ENCODE data around the gene RHEX. TPM values are rescaled to one million over a fixed set of nuclear protein-coding genes. Genes with fewer than 3 reads are reported as not detected.

Gene RHEX
- total RNA-seq, 1 donor from 2014 or later: 1.2 TPM

GRCh38 chr1:206080026-206080820 lies 27.2 kb downstream of the RHEX start:
- DNase-seq (ENCODE audit: low spot score) (no peak), ATAC-seq (no peak)
- intact Hi-C loops (cut with DNase I): no loop called here

DNA sequence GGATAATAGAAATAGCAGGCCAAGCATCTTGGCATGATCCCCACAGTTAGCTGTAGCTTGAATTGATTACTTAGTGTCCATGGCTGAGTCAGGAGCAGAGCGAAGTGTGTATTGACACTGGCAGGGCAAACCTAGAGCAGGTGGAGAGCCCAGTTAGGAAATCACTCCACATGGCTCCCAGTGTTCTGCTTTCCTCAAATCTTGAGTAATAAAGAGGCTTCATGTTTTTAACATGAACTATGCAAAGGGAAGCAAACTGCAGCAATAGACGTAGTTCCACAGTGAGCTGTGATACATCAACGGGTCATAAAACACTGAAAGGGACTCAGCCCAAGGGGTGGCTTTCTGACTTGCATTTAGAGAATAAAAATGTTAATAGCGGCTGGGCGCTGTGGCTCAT lies 28.9 kb downstream of the RHEX start:
- ATAC-seq (no peak), DNase-seq (ENCODE audit: low spot score) (no peak)
- intact Hi-C loops (cut with DNase I): no loop called here

DNA sequence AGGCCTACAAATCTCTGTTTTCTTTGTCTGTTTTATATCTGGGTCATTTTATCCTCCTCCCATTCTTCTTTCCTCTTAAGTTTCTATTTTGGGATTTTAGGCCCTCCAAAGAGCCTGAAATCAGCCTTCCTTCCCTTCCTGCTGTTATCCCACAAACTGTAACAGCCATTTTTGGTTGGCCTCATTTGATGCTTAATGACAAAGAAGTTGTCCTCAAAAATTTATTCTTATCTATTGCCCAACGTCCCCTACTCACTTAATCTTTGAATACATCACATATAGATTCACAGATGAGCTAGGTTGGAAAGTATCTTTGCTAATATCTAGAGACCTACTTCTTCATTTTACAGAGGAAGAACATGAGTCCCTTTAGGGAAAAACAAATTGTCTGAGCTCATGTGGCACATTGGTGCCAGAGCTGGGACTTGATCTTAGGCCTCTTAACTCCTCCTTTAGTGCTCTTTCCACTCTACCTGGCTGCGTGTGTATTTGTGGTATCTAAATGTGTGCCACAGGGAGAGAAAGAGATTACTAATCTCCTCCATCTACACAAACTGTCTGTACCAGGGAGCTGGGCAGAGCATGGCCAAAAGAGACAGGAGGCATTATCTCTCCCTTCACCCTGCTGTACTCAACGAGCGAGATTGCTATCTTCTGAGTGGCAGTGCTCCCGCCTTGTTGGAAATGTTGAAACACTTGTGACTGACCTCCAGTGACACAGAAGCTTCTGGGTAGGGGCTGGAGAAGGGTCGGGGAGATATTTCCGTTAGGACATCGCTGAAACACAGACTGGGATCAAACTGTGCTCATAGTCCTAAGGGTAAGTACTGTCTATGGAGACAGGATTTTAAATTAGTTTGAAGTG lies 30.1 kb downstream of the RHEX start:
- DNase-seq (ENCODE audit: low spot score) (no peak), ATAC-seq (no peak)
- intact Hi-C loops (cut with DNase I): no loop called here

- ATAC-seq (no peak), DNase-seq (ENCODE audit: low spot score) (no peak)
- intact Hi-C loops (cut with DNase I): no loop called here
These were observed 30.8 kb downstream of the RHEX start for GRCh38 chr1:206083750-206084149.

- no peak for DNase-seq (ENCODE audit: low spot score)
- intact Hi-C loops (cut with DNase I): no loop called here
- no peak for ATAC-seq
These were observed 34.1 kb downstream of the RHEX start for GRCh38 chr1:206087091-206087490.

DNA sequence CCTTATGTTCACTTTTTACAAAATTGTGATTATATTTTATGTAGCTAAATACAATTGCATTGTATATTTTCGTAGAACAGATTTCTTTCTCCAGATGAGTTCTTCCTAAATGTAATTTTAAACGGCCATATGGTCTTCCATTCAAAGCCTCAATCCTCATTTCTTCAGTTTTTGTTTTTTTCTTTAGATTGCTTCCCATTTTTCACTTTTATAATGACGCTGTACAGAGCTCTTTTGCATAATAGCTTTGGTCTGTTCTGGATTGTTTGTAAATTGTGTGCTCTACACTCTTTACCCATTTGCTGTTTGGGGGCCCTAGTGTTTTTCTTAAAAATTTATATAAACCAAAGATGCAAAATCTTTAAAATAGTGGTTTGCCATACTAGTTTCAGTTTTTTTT lies 36.4 kb downstream of the RHEX start:
- intact Hi-C loops (cut with DNase I): no loop called here
- ATAC-seq (no peak), DNase-seq (ENCODE audit: low spot score) (no peak)

DNA sequence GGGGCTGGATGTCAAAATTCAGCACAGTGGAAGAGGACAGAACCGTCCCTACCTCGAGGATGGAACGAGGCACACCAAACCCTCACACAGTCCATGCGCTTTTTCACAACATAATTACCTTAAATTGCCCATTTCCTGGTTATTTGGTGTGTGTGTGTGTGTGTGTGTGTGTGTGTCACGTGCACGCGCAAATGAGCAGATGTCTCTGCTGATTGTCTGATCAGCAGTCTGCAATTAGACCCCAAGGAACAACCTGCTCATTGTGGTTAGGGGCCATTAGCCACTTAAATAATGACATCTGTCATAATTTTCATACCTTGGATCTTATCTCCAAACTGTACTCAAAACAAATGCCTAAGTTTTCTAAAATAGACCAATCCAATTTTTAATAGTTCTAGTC lies 41.1 kb downstream of the RHEX start:
- ATAC-seq (no peak), DNase-seq (ENCODE audit: low spot score) (no peak)
- intact Hi-C loops (cut with DNase I): no loop called here

DNA sequence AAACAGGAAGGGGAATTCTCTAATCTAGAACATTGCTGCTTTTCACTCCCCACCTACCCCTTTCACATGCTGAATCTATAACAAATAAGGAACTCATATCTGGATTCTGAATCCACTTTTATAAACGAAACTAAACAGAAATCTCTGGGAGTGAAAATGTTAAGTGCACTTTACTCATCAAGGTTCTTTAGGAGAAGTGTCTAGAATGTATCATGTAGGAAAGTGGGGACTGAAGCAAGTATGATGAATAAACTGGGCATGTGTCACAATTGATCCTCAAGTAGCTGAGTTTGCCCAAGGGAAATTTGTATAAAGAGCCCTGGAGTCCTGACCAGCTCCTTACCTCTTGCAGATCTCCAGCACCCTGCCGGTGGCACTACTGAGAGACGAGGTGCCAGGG lies 44.4 kb downstream of the RHEX start:
- intact Hi-C loops (cut with DNase I): no loop called here

DNA sequence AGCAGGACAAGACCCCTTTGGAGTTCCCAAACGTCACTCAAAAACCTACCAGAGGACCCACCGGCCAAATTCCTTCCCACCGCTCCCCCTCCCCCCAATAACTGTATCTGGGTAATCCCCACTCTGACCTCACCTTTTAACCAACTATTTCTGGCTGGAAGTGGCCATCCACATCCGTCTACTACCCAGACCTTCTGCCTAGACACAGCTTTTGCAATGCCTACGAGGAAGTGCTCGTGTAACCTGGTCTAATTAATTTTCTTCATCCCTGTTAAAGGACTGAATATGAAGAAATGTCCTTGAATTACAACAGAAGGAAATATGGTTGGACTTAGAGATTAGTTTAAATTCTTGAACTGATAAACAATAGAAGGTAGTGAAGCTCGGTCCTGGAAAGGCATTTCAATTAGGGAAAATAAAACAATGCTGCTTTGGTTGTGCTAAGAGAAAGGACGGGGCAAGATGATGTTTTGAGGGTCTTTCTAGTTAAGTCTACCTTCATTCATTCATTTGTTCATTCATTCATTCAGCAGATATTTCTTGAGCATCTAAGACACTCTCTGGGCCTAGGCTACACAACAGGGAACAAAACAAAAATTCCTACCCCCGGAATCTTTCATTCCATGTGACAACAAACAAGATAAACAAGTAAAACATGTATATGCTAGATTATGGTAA lies 45.4 kb downstream of the RHEX start:
- intact Hi-C loops (cut with DNase I): no loop called here
- DNase-seq (ENCODE audit: low spot score): no peak
- no peak for ATAC-seq

More for the DNA sequence above, 44.4 kb downstream of the RHEX start:
- ATAC-seq (no peak), DNase-seq (ENCODE audit: low spot score) (no peak)

DNA sequence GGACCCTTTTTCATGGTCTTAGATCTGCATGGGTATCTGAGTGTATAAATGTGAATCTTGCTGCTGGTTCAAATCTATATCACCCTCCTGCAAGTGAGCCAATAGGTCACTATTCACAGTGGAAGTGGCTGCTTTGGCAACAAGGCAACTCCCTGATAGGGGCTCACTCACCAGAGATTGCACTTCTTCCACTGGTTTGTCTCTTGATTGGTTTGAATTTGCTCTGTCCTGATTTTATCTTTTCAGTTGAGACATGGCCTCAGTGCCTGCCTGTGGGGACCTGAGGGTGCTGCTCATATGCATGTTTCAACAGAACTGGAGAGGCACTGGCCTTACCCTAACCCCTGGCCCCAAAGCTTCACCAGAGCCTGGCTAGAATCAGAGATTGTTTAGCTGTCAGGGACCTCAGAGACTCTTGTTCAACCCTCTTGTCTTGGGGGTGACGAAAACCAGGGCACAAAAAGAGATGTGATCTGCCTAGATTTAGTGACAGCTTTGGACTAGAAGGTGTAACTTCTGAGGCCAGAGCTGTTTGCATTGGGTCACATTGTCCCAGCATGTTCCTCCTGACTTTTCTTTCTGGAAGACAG lies 47.3 kb downstream of the RHEX start:
- ATAC-seq: no peak
- DNase-seq (ENCODE audit: low spot score): no peak
- intact Hi-C loops (cut with DNase I): loop anchor here (2.0 to 10.0 kb wide), 2 partner anchors 118 to 306 kb away; no protein-coding TSS in a partner anchor

- intact Hi-C loops (cut with DNase I): loop anchor here (2.0 to 10.0 kb wide), 2 partner anchors 119 to 307 kb away; no protein-coding TSS in a partner anchor
- ATAC-seq: no peak
- no peak for DNase-seq (ENCODE audit: low spot score)
These were observed 48.5 kb downstream of the RHEX start for GRCh38 chr1:206101351-206102045.

GRCh38 chr1:206102292-206102936 lies 49.4 kb downstream of the RHEX start:
- no peak for DNase-seq (ENCODE audit: low spot score)
- intact Hi-C loops (cut with DNase I): loop anchor here (10.0 kb wide), 1 partner anchor 308 kb away; no protein-coding TSS in a partner anchor
- no peak for ATAC-seq

DNA sequence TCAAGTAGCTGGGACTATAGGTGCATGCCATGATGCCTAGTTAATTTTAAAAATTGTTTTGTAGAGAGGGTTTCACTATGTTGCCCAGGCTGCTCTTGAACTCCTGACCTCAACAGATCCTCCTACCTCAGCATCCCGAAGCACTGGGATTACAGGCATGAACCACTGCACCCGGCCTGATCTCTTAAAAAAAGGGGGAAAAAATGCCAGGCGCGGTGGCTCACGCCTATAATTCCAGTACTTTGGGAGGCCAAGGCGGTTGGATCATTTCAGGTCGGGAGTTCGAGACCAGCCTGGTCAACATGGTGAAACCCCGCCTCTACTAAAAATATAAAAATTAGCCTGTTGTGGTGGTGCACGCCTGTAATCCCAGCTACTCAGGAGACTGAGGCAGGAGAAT lies 51.0 kb downstream of the RHEX start:
- ATAC-seq: no peak
- intact Hi-C loops (cut with DNase I): loop anchor here (10.0 kb wide), 1 partner anchor 309 kb away; no protein-coding TSS in a partner anchor
- no peak for DNase-seq (ENCODE audit: low spot score)

GRCh38 chr1:206105464-206105995 lies 52.6 kb downstream of the RHEX start:
- no peak for ATAC-seq
- DNase-seq (ENCODE audit: low spot score): no peak
- intact Hi-C loops (cut with DNase I): loop anchor here (5.0 to 10.0 kb wide), 2 partner anchors 188 to 311 kb away; no protein-coding TSS in a partner anchor

- intact Hi-C loops (cut with DNase I): loop anchor here (5.0 to 10.0 kb wide), 2 partner anchors 189 to 312 kb away; no protein-coding TSS in a partner anchor
- DNase-seq (ENCODE audit: low spot score) (peak; percentile 90), ATAC-seq (peak; percentile 91)
These were observed 53.6 kb downstream of the RHEX start for GRCh38 chr1:206106328-206107167.

DNA sequence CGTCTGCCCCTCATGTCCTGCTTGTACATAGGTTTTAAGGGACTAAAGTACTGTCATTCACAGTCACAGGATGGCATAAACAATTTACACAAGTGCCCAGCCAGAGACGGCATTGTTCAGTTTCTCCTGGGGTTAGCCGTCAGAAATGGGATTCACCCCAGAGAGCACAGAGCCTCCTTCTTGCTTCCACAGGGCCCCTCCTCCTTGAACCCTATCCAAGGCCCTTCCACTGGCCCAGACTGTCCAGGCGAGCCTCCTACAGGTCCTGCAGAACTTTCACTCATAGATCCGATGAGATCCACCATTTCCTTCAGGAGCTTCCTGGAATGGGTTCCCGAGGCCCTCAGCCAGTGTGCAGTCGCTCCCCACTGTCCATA lies 54.2 kb downstream of the RHEX start:
- intact Hi-C loops (cut with DNase I): loop anchor here (5.0 to 10.0 kb wide), 2 partner anchors 190 to 312 kb away; no protein-coding TSS in a partner anchor
- ATAC-seq: peak; percentile 38
- no peak for DNase-seq (ENCODE audit: low spot score)

GRCh38 chr1:206108635-206109034 lies 55.7 kb downstream of the RHEX start:
- intact Hi-C loops (cut with DNase I): loop anchor here (5.0 to 10.0 kb wide), 2 partner anchors 191 to 314 kb away; no protein-coding TSS in a partner anchor
- no peak for ATAC-seq
- no peak for DNase-seq (ENCODE audit: low spot score)

All from sciatic nerve (tissue), 2 donors.